Activated T-cell treated with anti-CD3 and anti-CD28 coated beads, Interleukin-2, amount 50 U/mL, for 48 hours (primary cell): Measurements from ENCODE around the gene UIMC1.
"Not testable (repeated sequence)": the region's sequence is repeated elsewhere in the genome, so short reads cannot be mapped to it uniquely, and the experiment has no call there.

ENCODE experiments used
- DNase-seq, 2 experiments: peaks; one replicate each; pipeline ENCODE4 v3.0.0-alpha.2; 2020

UIMC1 gene

DNA sequence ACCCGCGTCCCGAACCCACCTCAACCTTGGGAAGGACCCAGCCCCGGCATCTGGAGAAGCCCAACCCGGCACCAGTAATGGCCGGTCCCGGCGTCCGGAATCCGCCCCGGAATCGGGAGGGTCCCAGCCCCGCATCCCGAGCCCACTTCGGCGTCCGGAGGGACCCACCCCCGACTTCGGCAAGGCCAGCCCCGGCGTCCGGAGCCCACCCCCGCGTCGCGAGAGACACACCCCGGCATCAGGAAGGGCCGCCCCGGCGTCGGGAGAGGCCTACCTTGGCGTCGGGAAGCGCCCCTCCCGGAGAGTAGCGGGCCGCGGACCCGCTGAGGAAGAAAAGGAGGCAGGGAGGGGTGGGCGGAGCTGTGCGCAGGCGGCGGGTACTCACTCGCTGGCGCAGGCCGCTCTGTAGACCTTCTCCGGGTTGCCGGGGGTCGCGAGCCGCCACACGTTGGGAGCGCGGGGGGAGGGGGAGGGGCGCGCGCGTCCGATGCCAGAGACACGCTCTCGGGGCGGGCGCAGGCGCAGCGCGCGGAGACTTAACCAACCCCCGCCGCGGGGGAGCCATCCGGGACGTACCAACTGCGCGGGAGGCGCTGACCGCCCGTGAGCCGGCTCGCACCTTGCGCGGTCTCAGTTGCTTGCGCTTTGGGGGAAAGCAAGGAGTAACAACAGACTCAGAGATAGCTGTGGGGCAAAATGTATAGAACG is at the start of gene UIMC1:
TSS of gene UIMC1 (minus strand) at position 515 of the 708 bp plus-strand sequence. CDS start 24,164 bp downstream, outside the sequence.
- peak; percentile 97 for DNase-seq

DNA sequence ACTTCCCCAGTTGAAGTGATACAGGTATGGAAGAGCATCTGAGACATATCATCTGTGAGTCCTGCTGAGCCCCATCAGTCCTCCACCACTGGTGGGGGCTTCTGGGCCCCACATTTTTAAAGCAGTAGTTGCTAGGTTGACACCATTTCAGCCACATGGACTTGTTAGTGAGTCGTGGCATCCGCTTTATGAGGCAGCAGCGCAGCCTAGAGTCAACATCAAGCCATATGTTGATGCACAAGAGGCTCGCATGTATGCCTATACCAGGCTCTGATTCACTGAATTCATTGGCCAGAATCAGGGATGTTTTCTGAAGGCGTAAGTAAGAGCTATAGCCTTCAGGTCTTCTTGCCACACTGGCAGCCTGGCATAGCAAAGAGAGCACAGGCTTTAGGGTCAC is 42.7 kb upstream of the UIMC1 start:
- no peak for DNase-seq

DNA sequence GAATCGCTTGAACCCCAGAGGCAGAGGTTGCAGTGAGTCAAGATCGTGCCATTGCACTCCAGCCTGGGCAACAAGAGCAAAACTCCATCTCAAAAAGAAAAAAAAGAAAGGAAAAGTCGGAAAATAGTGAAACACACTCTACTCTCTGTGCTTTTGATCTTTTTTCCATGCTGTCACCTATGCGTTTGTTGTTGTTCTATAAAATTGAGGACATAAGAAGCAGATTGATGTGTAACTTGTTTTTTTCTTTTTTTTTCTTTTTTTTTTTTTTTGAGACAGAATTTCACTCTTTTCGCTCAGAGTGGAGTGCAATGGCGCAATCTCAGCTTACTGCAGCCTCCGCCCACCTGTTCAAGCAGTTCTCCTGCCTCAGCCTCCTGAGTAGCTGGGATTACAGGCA is 42.0 kb upstream of the UIMC1 start:
- DNase-seq: not testable (repeated sequence)

DNA sequence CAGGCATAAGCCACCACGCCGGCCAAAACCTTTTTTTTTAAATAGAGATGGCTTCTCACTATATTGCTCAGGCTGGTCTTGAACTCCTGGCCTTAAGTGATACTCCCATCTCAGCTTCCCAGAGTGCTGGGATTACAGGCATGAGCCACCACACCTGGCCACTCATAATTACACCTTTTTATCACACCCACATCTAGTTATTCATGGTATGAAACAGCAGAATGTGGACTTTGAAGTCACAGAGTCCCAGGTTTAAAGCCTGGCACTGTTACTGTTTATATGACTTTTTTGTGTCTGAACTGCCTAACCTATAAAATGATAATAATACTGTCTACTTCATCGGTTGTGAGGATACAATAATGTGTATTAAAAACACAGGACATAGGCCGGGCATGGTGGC is 39.1 kb upstream of the UIMC1 start:
- DNase-seq: no peak

DNA sequence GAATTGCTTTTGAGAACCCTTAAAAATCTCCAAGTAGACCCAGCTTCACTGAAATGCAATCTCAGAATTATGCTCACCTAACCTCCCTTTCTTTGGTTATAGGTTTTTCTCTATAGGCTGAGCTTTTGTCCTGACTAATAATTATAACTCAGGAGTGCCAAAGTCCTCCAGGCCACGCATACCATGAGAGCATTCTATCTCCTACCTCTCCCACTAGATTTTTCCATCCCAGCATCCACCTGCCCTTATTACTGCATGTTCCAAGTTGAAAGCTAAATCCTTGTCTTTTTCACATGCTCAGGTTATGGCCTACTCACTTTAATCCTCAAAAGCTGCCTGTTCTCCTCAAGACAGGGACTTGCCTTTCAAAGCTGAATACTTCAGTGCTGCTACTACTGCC is 38.1 kb upstream of the UIMC1 start:
- no peak for DNase-seq

DNA sequence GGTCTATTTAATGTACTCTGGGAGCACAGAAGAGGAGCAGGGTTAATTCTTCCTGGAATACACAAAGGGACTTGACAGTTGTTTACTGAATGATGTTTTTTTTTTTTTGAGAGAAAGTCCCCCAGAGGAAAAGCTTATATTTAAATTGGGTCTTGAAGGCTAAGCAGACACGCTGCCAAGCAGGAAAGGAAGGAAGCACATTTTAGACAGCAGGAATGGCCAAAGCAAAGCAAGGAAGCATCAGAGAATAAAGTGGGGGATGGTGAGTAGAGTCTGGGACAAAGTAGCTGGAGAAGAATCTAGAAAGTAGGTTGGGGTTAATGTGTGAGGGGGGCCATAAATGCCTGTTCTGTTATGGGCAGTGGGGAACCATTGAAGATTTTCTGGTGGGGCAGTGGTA is 37.4 kb upstream of the UIMC1 start:
- DNase-seq: no peak

DNA sequence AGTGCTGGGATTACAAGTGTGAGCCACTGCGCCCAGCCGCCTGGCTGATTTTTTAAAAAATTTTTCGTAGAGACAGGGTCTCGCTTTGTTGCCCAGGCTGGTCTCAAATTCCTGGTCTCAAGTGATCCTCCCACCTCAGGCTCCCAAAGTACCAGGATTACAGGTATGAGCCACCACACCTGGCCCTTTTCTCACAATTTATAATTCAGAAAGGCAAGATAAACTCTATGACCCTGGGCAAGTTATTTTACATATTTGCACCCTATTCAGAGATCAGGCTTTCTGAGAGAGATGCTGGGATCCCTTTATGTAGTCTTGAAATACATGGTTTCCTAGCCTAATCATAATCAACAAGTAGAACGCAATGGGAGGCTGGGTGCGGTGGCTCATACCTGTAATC is 36.5 kb upstream of the UIMC1 start:
- no peak for DNase-seq

DNA sequence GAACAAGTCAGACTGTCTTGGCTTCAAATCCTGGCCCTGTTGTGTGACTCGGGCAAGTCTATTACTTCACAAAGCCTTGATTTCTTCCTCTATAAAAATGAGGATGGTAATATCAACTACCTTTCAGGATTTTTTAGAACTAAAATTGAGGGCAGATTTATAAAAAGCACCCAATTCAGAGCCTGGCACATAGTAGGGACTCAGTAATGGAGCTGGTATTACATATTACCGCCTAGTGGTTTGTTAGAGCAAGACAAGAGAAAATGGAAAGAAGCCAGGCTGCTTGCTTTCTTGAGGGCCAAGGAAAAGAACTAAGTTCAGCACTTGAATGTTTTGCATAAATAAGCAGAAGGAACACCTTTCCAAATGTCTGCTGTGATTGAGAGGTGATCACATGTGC is 35.4 kb upstream of the UIMC1 start:
- no peak for DNase-seq

DNA sequence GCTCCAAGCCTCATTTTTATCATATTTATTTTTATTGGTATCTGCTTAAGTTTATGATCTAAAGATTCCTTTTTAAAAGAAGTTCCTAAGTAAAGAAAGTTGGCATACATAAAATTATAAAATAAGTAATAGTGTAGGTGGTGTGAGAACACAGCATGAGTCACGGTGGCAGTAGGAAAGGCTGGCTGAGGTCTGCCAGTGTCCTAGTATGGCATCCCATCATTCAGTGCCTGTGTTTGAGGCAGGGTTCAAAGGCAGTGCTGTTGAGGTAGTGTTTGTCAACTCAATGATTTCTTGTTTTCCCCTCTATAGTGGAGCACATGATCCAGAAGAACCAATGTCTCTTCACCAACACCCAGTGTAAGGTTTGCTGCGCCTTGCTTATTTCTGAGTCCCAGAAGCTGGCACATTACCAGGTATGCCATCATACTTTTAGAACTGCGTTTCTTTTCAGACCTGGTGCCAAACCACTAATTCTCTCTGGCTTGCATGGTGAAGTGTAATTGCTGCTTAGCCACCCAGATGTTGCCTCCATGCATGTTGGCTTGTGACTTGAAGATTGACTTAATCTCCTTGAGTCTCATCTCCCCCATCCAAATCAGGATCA is 34.3 kb upstream of the UIMC1 start:
- no peak for DNase-seq

DNA sequence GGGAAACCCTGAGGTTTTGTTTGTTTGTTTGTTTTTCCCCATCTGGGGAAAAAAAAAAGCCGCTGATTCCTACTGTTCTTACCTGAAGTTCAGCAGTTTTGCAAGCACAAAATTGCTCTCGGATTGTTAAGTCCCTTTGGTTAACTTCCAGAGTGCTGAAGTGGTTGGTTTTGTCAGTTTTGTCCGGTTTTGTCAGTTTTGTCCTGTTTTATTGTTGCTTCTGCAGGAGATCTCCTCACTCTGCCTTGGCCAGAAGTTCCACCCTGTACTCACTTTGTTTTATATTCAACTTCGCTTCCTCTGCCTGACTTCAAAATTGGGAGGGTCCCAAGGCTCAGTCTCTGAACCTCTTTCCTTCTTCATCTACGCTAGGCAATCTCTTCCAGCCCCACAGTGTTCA is 30.3 kb upstream of the UIMC1 start:
- no peak for DNase-seq

DNA sequence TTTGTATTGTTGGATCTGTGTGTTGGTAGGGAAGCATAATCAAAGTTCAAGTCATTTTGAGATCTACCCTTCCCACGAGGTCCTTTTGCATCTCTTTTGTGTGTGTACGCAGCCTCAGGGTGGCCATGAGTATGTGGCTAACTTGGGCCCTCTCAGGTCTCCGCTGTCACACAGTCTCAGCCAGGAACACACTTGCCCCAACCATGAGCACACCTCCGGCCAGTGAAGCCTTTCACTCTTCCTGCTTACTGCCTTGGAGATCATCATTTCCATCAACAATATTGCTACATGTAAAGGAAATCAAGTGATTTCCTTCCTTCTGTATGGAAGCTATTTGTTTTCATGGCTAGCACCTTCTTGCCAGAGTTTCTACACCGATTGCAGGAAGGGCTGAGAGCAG is 29.9 kb upstream of the UIMC1 start:
- no peak for DNase-seq

DNA sequence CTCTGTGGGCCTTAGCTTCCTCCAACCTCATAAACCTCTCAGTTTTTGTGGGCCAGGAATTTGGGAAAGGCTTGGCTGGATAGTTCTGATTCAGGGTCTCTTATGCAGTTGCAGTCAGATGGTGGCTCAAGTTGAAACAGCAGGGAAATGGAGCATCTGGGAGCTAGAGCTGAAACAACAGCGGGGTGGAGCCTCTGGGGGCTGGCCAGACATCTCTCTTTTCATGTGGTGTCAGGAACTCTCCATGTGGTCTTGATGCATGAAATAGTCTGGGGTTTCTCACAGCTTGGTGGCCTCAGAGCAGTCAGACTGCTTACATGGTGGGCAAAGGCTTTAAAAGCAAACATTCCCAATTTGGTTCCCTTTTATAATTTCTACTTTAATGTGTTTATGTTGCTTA is 29.4 kb upstream of the UIMC1 start:
- DNase-seq: no peak

DNA sequence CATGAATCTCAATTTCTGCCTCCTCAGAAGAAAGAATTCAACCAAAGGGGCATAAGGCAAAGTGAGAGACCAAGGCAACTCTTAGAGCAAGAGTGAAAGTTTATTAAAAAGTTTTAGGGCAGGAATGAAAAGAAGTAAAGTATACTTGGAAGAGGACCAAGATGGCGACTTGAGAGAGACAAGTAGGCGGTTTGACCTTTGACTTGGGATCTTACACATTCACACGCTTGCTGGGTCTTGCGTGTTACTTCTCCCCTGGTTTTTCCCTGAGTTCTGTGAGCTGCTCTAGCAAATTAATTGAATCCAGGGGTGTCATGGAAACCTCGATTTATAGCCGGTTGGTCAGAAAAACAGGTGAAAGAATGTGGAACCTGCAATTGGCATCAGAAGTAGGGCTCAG is 22.9 kb upstream of the UIMC1 start:
- no peak for DNase-seq

DNA sequence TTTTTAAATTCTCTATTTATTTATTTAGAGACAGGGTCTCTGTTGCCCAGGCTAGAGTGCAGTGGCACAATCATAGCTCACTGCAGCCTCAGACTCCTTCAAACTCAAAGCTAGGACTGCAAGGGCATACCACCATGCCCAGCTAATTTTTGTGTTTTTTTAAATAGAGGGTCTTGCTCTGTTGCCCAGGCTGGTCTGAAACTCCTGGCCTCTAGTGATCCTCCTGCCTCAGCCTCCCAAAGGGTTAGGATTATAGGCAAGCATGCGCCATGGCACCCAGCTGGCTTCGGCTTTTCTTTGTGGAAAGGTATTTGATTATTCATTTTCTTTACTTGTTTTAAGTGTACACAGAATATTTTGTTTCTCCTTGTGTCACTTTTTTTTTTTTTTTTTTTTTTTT is 21.1 kb upstream of the UIMC1 start:
- no peak for DNase-seq

DNA sequence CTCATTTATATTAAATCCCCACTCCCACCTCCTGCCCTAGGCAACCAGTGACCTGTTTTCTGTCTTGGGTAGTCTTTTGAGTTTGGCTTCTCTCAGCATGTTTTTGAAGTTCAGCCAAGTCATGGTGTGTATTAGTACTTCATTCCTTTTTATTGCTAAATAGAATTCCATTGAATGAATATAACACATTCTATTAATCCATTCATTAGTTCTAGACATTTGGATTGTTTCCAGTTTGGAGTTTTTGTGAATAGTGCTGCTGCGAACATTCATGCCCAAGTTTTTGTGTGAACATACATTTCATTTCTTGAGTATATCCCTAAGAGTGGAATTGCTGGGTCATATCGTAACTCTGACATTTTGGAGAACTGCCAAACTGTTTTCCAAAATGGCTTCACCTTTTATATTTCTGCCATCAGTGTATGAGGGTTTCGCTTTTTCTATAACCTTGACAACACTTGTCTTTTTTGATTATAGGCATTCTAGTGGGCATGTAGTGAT is 18.6 kb upstream of the UIMC1 start:
- no peak for DNase-seq

DNA sequence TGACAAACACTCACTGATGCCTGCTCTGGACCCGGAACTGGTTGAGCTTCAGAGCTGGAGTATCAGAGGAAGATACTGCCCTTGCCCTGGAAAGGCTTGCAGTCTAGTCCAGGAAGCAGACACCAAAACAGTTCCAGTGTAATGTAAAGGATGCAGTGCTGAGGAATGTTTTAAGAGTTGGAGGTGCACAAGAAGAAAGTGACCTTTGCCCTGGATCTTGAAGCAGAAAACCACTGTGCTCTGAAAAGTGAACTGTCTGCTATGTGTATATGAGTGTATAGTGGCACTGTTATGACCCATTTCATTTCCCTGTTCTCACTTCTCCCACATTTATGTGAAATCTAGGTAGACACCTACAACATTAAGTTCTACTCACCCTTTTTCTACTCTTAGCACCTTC is 18.0 kb upstream of the UIMC1 start:
- no peak for DNase-seq

DNA sequence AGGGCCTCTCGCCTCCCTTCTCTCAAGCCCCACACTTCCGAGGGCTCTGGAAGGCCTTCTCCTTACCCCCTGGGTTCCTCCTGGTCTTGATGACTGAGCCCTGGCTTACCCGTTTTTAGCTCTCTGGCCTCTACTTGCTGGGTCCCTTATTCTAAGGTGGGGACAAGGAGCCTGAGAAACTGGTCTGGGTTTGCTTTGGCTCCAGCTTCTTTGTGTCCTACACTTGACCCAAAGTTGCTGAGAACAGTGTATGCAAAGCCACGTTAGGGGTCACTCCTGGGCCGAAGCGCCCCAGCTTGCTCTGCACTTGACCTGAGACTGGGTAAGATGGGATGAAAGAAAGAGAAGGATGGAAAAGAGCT is 16.7 kb upstream of the UIMC1 start:
- peak; percentile 47 to 49 for DNase-seq

DNA sequence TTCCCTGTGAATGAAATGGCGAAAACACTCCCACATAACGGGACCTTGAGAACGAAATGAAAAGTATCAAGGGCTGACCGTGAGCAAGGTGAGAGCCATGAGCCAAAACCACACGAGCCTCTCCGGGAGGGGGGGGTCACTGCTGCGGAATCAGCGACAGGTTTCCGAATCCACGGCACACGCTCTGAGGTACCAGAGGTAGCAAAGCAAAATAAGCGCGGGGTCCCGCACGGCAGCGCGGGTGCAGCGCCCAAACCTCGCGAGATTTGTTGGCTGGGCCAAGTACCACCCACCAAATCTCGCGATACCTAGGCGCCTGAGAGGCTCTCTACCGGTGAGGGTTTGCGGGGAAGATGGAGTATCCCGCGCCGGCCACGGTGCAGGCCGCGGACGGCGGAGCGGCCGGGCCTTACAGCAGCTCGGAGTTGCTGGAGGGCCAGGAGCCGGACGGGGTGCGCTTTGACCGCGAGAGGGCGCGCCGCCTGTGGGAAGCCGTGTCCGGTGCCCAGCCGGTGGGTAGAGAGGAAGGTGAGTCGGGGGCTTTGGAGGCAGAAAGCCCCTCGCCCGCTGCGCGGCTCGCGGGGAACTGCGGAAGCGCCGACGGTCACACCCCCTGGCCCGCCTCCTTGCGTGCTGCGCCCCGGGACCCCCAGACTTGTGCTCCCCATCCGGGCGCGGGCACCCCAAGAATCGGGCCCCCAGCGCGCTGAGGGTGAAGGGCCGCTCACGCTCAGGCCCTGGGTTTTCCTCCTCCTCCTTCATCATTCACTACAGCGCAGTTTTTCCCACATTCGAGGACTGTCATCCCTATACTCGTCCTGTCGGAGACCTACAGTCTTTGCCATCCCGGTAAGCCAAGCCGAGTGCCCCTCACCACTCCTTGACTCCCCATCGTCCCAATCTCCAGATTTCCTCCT is 16.1 kb upstream of the UIMC1 start, which contains the start of gene ZNF346:
TSS of gene ZNF346 (plus strand) at position 311 of the 917 bp plus-strand sequence. CDS start at position 354, 43 bp downstream.
- DNase-seq: peak; percentile 91 to 94

DNA sequence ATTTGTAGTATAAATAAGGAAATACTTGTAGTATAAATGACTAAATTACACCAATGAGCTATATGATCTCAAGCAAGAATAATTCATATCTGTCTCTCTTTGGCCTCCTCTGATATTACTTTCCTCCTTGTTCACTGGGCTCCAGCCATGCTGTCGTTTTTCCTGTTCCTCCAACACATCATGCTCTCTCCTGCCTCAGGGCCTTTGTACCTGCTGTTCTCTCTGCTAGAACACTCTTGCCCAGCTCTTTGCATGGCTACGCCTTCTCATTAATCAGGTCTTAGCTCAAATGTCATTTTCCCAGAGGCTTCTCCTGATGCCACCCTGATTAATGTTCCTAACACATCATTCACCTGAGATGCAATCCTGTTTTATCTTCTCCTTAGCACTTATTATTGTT is 13.5 kb upstream of the UIMC1 start:
- DNase-seq: no peak

DNA sequence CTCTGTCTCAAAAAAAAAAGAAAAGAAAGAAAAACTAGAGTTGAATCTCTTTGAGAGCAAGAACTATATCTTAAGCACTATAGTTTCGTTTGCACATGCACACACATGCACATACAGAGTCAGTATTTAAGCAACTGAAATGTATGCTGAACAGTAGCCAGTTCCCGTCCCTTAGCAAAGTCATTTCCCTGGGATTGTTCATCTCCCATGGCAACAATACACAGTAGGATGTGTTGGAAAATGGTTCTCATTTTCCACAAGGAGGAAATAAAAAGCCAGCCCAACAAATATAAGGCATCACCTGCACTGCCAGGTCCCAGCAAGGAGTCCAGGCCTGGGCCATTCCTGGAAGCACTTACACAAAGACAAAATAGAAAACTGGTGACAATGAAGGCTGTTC is 11.8 kb upstream of the UIMC1 start:
- no peak for DNase-seq

DNA sequence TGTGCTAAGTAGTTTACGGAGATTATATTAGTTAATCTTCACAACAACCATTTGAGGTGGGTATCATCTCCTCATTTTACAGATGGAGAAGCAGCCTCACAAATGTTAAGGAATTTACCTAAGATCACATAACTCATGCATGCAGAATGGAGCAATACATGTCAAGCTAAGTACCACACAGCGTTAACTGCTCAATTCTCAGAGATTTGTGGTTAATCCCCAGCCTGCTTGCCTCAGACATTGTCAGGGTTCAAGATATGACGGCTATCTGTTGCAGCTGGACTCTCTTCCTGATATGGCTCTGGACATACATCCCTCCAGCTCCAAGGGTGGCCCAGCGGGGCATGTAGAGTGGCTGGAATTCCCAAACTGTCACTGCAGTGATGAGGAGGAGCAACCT is 8.6 kb upstream of the UIMC1 start:
- no peak for DNase-seq

DNA sequence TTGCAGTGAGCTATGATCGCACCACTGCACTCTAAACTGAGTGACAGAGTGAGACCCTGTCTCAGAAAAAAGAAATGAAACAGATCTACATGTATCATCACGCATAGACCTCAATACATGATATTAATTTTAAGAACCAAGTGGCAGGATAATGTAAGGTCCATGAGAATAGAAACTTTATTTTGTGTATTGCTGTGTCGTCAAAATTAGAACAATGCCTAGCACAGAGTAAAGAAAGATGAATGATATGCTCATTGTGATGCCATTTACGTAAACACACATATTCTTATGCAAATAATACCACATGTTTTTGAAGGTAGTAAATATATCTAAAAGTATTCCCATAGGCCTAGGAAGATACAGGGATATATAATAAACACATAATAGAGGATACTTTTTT is 3.6 kb upstream of the UIMC1 start:
- DNase-seq: no peak

DNA sequence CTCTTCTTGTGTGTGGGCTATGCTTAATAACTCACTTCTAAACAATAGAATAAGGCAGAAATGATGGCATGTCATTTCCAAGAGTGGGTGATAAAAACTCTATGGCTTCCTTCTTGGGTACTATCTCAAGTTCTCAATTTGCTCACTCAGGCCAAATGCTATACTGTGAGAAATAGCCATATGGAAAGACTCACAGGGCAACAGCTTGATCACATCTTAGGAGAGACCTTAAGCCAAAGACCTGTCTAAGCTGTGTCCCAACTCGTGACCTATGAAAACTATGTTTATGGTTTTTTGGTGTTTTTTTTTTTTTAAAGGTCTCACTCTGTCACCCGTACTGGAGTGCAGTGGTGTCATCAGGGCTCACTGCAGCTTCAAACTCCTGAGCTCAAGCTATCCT is 2.1 kb upstream of the UIMC1 start:
- DNase-seq: no peak
